ENCODE data around the gene CAMTA1.

Gene CAMTA1

GRCh38 chr1:7516929-7517328 is 731.7 kb downstream of the CAMTA1 start:
- no peak for DNase-seq

- no peak for DNase-seq
Measured at GRCh38 chr1:7517611-7518330, 732.5 kb downstream of the CAMTA1 start.

GRCh38 chr1:7518411-7518810 is 733.2 kb downstream of the CAMTA1 start:
- no peak for DNase-seq

DNA sequence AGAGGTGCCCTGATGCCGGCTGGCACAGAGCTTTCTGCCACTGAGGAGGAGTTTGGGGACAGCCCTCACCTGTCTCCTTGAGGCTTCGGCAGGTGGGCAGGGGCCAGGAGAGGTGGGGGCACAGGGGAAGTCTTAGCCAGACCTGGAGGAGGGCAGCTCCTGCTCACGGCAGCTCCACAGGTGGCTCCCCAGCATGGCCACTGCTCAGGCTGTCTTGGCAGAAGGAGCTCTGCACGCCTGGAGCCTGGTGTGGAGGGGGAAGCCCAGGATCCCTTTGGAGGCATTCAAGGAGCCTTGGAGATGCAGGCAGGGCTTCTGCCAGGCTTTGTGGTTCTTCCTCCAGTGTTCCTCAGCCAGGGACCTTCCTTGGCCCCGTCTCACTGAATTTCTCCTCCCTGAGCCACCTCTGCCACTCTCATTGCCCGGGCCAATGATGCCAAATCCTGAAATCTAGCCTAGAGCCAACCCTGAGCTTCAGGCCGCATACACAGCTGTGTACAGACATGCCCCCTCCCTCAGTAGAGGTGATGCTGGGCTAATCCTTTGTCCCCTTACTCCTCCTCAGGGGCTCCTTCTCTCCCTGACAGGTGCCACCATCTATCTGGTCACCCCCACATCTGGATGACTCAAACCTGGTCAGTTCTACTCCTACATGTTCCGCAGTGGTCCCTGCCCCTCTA is 734.1 kb downstream of the CAMTA1 start:
- DNase-seq: no peak

- DNase-seq: no peak
Measured at GRCh38 chr1:7519861-7520395, 734.7 kb downstream of the CAMTA1 start.

GRCh38 chr1:7520496-7520895 is 735.2 kb downstream of the CAMTA1 start:
- no peak for DNase-seq

DNA sequence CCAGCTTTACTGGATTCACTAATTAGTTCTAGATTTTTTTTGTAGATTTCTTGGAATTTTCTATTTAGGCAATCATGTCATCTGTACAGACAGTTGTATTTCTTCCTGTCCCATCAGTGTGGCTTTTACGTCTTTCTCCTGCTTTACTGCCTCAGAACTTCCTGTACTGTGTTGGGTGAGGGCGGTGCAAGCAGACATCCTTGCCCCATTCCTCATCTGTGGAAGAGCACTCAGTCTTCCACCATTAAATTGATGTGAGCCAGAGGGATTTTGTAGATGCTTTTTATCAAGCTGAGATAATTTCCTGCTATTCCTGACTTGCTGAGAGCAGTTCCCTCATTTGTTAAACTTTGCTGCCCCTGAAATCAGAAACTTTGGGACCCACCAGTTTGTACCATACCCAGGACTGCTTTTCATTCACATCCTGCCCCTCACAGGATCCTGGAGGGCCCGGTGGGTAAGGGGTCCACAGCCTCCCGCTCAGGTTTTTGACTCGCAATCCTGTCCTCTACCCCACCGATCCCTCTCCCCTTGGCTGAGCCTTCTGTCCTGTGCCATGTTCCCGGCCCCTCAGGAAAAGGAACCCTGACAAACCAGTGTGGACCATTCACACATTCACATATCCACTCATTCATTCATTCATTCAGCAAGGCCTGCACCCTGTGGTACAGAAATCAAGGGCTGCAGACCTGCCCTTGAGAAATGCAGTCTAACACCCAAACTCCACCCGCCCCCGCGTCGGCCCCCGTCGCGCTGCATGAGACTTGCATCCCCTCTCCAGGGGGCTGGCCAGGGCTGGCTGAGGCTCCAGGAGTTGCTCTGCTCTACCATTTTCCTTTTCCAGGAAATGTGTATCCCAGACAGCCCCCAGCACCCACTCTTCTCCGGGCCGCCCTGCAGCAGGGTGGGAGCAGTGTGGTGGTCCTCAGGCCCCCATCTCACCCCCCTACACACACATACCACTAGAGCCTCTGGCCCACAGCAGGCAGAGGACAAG is 739.4 kb downstream of the CAMTA1 start:
- DNase-seq: no peak

- DNase-seq: no peak
Measured at GRCh38 chr1:7525338-7526063, 740.2 kb downstream of the CAMTA1 start.

DNA sequence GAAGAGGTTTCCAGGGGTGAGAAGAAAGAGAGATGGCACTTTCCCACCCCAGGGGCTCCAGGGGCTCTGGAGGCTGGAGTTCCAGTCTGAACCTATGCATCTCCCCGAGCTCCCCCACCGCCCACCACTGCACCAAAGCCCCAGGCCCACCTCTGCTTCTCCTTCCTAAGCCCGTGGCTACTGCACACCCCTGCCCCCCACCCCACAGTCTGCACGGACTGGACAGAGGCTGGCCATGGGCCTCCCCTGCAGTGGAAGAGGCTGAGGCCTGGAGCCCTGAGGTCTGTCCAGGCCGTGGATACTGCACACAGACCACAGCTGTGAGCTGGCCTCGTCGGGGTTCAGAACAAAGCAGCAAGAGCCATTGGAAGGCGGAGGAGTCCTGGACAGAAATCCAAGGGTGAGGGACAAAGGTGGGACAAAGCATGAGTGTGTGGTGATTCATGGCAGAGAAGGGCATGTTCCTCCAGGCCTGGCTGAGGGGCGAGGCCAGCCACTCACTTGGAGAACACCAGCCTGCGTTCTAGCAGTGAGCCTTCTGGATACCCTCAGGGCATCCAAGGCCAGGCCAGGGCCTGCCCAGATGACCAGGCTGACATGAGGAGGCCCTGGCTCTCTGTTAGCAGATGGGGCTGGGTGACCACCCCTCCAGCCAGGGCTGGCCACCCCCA is 741.1 kb downstream of the CAMTA1 start:
- no peak for DNase-seq

DNA sequence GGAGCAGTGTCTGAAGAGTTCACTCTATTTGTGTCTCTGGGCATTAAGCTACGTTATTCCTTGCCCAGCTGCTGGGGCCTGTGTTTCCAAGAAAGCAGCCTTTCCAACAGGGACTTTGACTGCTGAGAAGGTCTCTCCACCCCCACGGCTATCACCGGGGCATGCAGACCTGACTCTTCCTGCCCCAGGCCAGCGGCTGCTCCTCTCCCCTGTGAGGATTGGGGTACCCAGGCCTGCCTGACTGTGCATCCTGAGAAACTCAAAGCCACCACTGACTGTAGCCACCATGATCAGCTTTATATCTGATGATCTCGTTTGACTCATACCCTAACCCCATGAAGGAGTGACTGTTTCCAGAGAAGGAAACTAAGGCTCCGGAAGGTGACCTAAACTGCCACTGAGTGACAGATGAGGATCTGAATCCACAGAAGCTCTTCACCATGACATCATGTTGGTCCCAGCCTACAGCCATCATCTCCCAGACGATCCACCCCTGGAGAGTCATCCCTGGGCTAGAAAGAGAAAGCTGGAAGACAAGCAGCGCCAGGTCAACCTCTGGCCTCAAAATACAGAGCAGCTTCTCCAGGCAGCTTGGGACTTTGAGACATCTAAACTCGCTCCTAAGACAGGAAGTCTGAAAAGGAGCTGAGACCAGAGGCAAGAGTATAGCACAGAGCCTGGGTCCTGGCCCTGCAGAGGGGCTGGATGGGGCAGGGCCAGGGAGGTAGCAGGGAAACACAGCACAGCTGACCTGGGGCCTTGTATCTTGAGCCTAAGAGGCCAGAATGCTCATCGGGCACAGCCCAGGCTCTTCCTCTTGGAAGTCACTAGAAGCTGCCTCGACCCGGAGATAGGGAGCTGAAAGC is 741.8 kb downstream of the CAMTA1 start:
- no peak for DNase-seq

DNA sequence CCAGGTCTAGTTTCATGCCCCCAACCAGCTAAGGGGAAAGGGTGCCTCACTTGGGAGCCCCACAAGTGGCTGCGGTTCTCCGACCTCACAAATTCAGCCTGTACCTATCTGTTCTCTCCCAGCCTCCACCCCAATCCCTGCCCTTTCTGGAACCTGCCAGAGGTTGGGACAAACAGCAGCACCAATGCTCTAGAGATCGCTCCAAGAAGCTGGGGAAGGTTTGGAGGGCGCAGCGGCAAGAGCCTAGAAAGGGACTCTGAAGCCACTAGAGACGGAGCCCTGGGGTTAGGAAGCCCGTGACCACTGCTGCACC is 742.4 kb downstream of the CAMTA1 start:
- DNase-seq: no peak

DNA sequence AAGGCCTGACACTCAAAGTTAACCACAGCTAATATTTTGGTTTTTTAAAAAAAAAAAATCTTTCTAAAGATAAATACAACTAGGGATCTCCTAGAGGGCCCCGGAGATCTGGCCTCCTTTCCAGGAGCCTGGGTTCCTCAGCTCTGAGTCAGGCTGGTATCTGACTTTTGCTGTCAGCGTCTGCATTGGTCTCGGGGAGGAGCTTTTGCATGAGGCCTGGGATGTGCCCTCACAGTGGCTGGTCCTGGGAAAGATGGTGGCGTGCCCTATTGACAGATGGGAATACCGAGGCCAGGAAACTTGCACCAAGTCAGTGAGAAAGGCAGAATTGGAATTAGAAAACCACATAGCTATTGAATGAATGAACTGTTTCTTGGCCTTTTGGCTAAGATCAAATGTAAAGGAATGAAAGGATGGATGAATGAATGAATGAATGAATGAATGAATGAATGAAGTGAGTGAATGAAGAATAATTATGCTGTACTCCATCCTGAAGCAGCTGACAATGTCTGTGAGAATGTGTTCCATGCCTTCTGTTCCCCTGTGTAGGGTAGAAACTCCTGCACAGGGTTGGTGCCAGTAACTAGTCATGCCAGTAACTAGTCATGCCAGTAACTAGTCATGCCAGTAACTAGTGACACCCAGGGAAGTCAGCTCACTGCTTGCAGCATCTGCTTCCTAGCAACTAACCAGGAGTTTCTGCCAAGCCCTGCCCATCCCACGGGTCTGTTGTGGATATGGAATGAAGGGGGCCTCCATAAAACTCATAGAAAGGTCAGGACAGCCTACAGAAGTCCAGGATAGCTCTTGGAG is 743.3 kb downstream of the CAMTA1 start:
- DNase-seq: no peak

DNA sequence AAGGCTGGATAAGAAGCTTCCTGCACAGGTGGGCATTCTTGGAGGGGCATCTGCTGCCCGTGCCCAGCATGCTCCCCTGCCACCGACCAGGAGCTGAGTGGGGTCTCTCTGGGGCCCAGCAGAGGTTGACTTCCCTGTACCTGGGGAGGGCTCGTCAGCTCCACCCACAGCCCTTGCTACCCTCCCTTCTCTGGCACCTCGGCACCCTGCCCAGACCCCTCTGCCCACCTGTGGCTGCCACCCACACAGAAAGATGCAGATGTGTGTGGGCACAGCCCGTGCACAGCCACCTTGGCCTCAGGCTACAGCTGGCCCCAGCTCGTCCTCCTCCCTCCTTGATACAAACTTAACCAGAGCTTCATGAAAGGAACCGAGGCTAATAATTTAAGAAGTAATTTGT is 744.7 kb downstream of the CAMTA1 start:
- no peak for DNase-seq

GRCh38 chr1:7531562-7532340 is 746.5 kb downstream of the CAMTA1 start:
- no peak for DNase-seq

GRCh38 chr1:7533006-7533405 is 747.8 kb downstream of the CAMTA1 start:
- DNase-seq: no peak

GRCh38 chr1:7534061-7534825 is 749.0 kb downstream of the CAMTA1 start:
- no peak for DNase-seq

- no peak for DNase-seq
Measured at GRCh38 chr1:7535016-7535415, 749.8 kb downstream of the CAMTA1 start.
